Renal cortex interstitium (tissue), 11 donors: Measurements from ENCODE around the gene RAB3GAP1. TPM values are rescaled to one million over a fixed set of nuclear protein-coding genes. Genes with fewer than 3 reads are reported as not detected.
"Not testable (repeated sequence)": the region's sequence is repeated elsewhere in the genome, so short reads cannot be mapped to it uniquely, and the experiment has no call there.

Source experiments
- DNase-seq, 11 donors: peaks; one replicate each; pipeline ENCODE4 v3.0.0-alpha.2; 2013; ENCODE audit warnings: low read depth in 9 of 11, low spot score in 4 of 11; ENCODE audit errors: extremely low read depth in 1 of 11
- polyA plus RNA-seq, 3 donors: library from polyadenylated mRNA; unstranded; fragments of 120-200 nt; gene quantifications; one replicate each; pipeline ENCODE4 v1.2.1, GENCODE V29; 2013; ENCODE audit not compliant: insufficient read length in 3 of 3

Gene RAB3GAP1
- polyA plus RNA-seq, 3 donors: 52.6 to 61.1 (median 52.9) TPM

DNA sequence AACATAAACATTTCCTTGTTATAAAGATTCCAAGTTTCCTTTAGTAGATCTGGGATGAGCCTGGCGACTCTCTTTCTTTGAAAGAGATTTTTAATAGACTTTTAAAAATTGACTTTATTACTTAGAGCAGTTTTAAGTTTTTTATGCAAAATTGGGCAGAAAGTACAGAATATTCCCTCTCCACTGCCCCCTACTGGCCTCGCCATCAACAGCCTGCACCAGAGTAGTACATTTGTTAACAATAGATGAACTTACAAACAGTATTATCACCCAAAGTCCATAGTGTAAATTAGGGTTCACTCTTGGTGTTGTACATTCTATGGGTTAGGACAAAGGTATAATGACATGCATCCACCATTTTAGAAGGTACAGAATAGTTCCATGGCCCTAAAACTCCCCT is 8.7 kb upstream of the RAB3GAP1 start:
- DNase-seq: no peak

GRCh38 chr2:135047300-135047699 is 4.8 kb upstream of the RAB3GAP1 start, which contains the start of gene MAP3K19:
MAP3K19 (minus strand) TSS chr2:135047447; CDS start chr2:135024647, 22,800 bp downstream.
- DNase-seq: no peak

DNA sequence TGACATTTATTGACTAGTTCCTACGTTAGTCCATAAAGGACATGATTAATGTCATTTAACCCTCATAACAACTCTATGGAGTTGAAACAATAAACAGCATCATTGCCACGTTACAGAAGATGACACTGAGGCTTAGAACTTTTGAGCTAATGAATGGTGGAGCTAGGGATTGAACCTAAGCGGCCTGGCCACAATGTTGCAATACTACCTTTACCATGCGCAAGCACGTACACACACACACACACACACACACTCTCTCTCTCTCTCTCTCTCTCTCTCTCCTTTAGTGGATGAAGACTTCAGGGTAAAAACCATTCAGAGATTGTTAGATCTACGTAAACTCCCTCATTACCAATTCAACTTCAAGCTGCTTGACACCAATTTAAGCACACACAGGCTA is 4.0 kb upstream of the RAB3GAP1 start:
- DNase-seq: no peak

DNA sequence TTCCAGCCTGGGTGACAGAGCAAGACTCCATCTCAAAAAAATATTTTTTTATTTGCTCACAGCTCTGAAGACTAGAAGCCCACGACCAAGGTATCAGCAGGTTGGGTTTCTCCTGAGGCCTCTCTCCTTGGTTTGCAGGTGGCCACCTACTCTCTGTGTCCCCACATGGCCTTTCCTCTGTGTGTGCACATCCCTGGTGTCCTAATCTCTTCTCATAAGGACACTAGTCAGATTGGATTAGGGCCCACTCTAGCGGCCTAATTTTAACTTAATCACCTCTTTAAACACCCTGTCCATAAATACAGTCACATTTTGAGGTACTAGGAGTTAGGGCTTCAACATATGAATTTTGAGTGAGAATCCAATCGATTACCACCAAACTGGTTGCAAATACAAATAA is 2.0 kb upstream of the RAB3GAP1 start:
- no peak for DNase-seq

DNA sequence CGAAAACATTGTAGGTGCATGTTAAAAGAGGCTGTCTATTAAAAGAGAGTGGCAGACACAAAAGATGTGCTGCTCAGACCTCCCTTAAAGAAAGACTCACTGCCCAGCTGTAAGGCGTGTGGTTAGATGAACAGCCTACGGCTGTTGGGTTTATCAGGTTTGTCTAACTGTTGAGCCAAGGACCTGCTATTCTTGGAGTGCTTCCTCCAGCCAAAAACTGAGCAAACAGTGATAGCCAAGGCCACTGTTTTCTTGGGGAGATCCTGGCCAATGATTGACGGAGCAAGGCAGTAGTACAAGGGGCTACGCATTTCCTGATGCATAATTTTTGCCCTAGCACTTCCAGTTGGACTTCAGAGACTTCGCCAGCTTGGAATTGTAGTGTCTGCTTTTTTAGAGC is 1.4 kb upstream of the RAB3GAP1 start:
- DNase-seq: no peak

DNA sequence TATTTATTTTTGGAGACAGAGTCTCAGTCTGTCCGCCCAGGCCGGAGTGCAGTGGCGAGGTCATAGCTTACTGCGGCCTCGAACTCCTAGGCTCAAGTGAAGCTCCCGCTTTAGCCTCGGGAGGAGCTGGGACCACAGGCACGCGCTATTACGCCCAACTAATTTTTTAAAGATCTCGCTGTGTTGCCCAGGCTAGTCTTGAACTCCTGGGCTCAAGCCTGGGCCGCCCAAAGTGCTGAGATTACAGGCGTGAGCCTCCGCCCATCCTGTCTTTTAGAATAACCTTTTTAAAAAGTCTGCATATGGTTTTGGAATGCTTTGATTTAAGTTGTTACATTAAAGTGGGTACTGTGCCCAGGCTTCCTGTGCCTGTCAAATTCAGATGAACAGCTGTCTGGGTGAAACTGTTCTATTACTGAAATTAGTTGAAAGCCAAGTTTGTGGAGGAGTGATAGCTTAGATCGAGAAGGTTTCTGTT is 944 bp downstream of the RAB3GAP1 start:
- DNase-seq: no peak

DNA sequence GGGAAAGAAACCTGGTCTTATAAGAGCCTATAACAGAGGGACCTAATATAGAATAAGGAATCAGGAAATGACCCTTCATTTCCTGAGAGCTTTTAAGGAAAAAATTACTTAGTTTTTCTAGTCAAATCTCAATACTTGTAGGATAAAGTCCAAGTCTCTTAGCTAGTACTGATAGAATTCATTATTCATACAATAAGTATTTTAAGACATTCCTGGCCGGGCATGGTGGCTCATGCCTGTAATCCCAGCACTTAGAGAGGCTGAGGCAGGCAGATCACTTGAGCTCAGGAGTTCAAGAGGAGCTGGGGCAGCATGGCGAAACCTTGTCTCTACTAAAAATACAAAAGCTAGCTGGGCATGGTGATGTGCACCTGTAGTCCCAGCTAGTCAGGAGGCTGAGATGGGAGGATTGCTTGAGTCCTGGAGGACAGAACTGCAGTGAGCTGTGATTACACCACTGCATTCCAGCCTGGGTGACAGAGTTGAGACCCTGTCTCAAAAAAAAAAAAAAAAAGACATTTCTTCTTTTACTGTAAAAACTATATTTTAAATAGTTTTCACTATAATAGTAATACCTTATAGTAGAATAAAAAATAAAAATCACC is 3.2 kb downstream of the RAB3GAP1 start:
- DNase-seq: no peak

DNA sequence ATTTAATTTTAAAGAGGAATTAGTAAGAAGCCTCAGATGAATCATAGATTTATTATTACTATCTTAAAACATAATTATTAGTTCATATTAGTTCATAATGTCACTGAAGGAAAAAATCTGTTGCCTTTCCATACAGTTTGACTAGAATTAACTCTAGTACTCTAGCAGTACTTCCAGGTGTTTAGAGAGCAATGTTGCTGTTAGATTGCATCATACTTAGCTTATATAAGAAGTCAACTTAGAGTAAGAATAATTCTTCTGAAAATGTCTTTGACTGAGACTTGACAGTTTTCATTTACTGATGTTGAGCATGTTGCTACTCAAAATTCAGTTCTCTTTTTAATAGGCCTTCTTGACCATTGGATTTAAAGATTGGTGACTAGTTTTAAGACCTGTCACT is 4.7 kb downstream of the RAB3GAP1 start:
- DNase-seq: no peak

GRCh38 chr2:135059577-135059976 is 7.5 kb downstream of the RAB3GAP1 start:
- no peak for DNase-seq

DNA sequence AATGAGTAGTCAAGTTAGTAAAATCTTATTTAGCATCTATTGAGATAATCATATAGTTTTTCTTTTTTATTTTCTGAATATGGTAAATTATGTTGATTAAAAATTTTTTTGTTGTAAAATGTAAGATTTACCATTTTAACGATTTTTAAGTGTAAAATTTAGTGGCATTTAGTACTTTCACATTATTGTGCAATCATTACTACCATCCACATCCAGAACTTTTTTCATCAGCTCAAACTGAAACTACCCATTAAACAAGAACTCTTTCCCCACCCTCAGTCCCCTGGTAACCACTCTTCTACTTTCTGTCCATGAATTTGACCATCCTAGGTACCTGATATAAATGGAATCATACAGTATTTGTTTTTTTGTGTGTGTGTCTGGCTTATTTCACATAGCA is 11.1 kb downstream of the RAB3GAP1 start:
- no peak for DNase-seq

DNA sequence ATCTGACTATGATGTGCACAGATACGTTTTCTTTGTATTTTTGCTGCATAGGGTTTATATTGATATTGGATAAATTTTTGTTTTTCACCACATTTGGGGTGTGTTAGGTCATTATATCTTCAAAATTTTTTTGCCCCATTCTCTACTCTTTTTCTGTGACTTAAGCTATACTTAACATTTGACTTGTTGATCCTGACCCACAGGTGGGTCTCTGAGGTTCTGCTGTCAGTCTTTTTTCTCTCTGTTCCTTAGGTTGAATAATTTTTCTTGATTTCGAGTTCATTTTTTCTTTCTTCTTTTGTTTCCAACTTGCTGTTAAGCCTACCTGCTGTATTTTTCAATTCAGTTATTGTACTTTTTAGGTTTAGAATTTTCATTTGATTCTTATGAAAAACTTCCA is 12.1 kb downstream of the RAB3GAP1 start:
- no peak for DNase-seq

DNA sequence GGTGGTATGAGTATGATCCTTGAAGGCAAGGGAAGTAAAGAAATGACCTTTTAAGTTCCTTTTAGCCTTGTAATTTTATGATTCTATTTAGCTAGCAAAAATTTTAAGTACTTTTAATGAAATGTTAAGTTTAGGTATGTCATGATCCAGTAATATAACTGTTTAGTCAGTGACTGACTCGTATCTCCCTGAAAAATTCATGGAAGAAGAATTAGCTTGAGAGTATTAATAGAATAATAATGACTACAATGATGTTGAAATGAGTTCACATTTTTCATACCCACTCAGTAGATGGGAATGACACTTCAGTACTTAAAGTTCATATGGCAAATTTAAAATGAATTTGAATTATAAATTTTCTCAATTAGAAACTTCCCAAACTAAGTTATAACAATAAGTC is 14.6 kb downstream of the RAB3GAP1 start:
- no peak for DNase-seq

GRCh38 chr2:135072125-135072997 is 20.3 kb downstream of the RAB3GAP1 start:
- no peak for DNase-seq

DNA sequence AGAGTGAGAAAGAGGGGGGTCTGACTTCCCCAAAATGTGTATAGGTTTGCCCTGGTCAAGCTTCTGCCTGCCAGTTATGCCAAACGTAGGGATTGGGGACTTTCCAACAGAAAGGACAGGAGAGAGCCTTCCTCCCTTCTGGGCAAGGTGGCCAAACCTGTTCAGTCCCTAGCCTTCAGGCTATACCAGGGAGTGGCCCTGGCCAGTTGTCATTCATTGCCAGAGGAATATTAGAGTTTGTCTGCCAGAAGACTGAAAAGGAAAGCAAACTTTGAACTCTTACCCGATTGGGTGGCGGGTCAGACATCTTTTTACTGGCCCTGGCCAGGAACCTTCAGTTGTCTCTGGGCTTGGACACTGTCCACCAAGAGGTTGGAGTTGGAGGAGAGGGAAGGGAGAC is 22.1 kb downstream of the RAB3GAP1 start:
- no peak for DNase-seq

GRCh38 chr2:135076556-135076955 is 24.5 kb downstream of the RAB3GAP1 start:
- no peak for DNase-seq

DNA sequence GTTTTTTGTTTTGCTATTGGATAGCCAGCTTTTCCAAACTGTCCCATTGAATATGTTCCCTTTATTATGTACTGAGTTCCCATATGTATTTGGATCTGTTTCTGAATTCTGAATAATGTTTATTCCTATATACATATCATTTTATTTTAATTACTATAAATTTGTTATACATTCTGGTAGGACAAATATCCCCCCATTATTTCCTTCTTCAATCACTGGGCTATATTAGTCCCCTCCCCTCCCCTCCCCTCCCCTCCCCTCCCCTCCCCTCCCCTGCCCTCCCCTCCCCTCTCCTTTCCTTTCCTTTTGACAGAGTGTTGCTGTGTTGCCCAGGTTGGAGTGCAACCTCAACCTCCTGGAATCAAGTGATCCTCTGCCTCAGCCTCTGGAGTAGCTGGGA is 26.3 kb downstream of the RAB3GAP1 start:
- DNase-seq: no peak

- no peak for DNase-seq
Measured at GRCh38 chr2:135086222-135086621, 34.1 kb downstream of the RAB3GAP1 start.

DNA sequence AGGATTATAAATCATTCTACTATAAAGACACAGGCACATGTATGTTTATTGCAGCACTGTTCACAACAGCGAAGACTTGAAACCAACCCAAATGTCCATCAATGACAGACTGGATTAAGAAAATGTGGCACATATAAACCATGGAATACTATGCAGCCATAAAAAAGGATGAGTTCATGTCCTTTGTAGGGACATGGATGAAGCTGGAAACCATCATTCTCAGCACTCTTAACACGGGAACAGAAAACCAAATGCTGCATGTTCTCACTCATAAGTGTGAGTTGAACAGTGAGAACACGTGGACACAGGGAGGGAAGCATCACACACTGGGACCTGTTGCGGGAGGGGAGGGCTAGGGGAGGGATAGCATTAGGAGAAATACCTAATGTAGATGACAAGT is 37.5 kb downstream of the RAB3GAP1 start:
- DNase-seq: not testable (repeated sequence)

GRCh38 chr2:135091681-135092080 is 39.6 kb downstream of the RAB3GAP1 start:
- no peak for DNase-seq

GRCh38 chr2:135093193-135093592 is 41.1 kb downstream of the RAB3GAP1 start:
- DNase-seq: no peak
